GM21423 (cell line): ENCODE measurements around the gene HSF5.

Experiments
- ATAC-seq: cut with Tn5 transposase; IDR thresholded peaks from one replicate; pipeline ENCODE4 v1.9.1; 2021; ENCODE audit warnings: mild to moderate bottlenecking, moderate library complexity; ENCODE audit not compliant: unreplicated experiment

Gene HSF5

DNA sequence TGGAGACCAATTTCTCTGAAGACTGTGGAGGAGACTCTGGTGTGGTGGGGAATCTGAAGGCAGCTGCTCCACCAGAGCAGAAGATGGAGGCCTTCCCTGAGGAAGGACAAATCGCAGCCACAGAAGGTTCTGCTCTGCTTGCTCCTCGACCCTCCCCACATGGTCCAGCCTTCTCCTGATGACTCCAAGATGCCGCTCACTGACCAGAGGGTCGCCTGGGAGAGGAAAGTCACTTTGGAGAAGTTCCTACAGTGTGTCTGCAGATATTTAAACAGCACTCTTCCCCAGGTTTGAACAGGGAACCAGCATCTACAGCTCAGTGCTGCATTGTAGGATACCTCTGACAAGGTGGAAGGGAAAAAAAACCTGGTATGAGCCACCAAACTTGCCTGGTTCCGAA, 115.2 kb downstream of the HSF5 start:
- ATAC-seq = no peak

DNA sequence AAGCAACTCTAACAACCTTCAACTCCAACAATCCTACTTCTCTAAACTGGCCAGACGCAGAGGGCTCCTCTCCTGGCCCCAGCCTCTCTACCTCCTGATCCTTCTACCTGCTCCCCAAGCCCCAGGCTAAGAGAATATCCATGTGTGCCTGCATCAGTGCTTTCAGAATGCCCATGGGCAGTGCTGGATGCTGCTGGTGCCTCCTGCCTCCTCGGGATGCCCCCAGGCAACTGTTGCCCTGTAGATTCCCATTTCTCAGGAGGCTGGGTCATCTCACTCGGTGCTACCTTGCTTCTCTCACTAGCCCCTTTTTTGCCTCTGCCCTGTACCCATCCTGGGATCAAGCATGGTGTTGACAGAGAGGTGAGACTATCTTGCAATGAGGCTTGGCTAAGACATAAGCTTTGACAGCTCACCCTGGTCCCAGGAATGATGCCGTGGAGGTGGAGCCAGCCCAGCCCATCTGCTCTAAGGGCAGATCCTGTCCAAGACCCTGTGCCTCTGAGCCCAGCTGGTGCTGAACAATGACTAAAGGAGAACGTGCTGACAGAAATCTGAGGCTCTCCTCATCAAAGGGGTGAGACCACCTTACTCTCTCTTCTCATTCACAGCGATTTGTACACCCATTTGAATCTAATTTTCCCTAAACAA, 116.8 kb downstream of the HSF5 start:
- ATAC-seq = no peak

DNA sequence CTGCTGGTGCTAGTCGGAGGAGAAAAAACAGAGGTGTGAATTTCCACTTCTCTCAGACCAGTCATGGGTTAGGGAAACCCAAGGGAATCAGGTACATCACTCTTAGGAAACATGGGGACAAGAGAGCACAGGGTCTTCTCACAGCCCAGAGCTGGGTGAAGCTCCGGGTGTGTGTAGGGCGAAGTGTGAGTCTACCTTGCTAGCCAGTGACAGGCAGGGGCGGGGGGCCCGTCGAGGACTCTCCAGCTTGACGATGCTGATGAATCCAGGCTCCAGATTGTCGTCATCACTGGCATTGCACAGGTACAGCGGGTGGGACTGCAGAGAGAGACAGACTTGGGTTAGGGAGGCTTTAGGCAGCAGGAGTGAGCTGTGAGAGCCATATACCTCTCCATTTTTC, 117.5 kb downstream of the HSF5 start:
- no peak for ATAC-seq

DNA sequence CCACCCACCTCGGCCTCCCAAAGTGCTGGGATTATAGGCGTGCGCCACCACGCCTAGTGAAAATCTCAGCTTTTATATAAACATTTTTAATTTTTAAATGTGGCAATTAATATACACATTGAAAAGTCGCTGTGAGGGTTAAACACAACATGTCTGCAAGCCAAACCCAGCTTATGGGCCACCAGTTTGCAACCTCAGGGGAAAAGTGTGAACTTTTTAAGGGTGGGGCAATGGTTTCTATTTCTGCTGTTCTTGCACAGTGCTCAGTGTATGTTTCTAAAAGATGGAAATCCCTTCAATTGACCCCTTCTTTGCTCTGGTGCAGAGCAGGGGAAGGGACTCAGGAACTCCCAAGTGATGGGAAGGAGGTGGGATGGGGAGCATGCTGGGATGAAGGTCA, 117.9 kb downstream of the HSF5 start:
- ATAC-seq = no peak
